HepG2 (cell line): ENCODE data around the gene CECR2. TPM values are rescaled to one million over a fixed set of nuclear protein-coding genes. Genes with fewer than 3 reads are reported as not detected.

Experiments used
- ATAC-seq: fragments of 200-7000 bp; cut with Tn5 transposase; 3 replicates; pipeline ENCODE4 v1.9.1; 2020; ENCODE audit warnings: mild to moderate bottlenecking, moderate library complexity
- BruUV-seq: library from RNA; stranded (reverse); fragments of 400-500 nt; replicated peaks from 2 replicates; lab custom pipeline; 2021; lab: Mats Ljungman, UMichigan
- CTCF ChIA-PET: fragments of 300-600 bp; formaldehyde crosslinking; extraction: SDS; loops from one replicate; lab custom pipeline; 2021; ENCODE audit warnings: low total read pairs, inconsistent platforms, low intra/inter-chr PET ratio; lab: Yijun Ruan, JAX
- POLR2A ChIA-PET: fragments of 350-600 bp; sonication (Branson Sonifier 250); formaldehyde crosslinking; loops from one replicate; lab custom pipeline; 2020; ENCODE audit warnings: antibody characterized with exemption, inconsistent platforms; lab: Yijun Ruan, JAX
- DNase-seq: peaks from one replicate; pipeline ENCODE4 v3.0.0-alpha.2; 2015; ENCODE audit warnings: low spot score
- FAIRE-seq: peaks from 3 replicates; lab custom pipeline; 2011; peaks lifted over from hg19 to GRCh38; lab: Jason Lieb, UNC
- H2AFZ ChIP-seq: one replicate; pipeline ENCODE4 v1.6.1; 2011; ENCODE audit warnings: low read length, inconsistent platforms
- H3K27ac ChIP-seq: fragments of 300-600 bp; 3 replicates; pipeline ENCODE4 v1.8.0; 2011; ENCODE audit warnings: mixed run types, mild to moderate bottlenecking, mixed read lengths, low read length, inconsistent platforms; ENCODE audit not compliant: insufficient read depth; ENCODE audit errors: extremely low read length
- H3K27me3 ChIP-seq, 2 experiments: fragments of 200-600 bp in 1 of 2; 2 replicates in 1 of 2; 3 replicates in 1 of 2; pipeline versions ENCODE4 v1.6.0 to v1.8.0; 2011; ENCODE audit warnings: low read length in 2 of 2, mild to moderate bottlenecking in 2 of 2, moderate library complexity in 2 of 2, inconsistent platforms in 1 of 2; ENCODE audit not compliant: insufficient read depth in 2 of 2, control insufficient read depth in 1 of 2
- H3K36me3 ChIP-seq, 2 experiments: fragments of 200-600 bp in 1 of 2; replicated peaks in 1 of 2; 2 replicates in 1 of 2; 3 replicates in 1 of 2; pipeline versions ENCODE4 v1.5.1 to v1.8.0; 2011; ENCODE audit warnings: low read length in 2 of 2, inconsistent platforms in 1 of 2; ENCODE audit not compliant: insufficient read depth in 2 of 2, control insufficient read depth in 1 of 2
- H3K4me1 ChIP-seq: 2 replicates; pipeline ENCODE4 v1.5.1; 2012; ENCODE audit warnings: low read length, inconsistent platforms; ENCODE audit not compliant: insufficient read depth
- H3K4me2 ChIP-seq: 2 replicates; pipeline ENCODE4 v1.6.0; 2011; ENCODE audit warnings: low read depth, low read length, inconsistent platforms
- H3K4me3 ChIP-seq, 3 experiments: fragments of 200-600 bp in 1 of 3; sonication (generic), shearing (Covaris generic) in 1 of 3; replicated peaks in 1 of 3; 2 replicates each; pipeline ENCODE4 v1.5.1; 2011 to 2016; ENCODE audit warnings: low read length in 3 of 3, inconsistent platforms in 2 of 3, low read depth in 2 of 3, mild to moderate bottlenecking in 2 of 3, control low read depth in 1 of 3, mixed read lengths in 1 of 3; ENCODE audit not compliant: insufficient read depth in 1 of 3
- H3K79me2 ChIP-seq: one replicate; pipeline ENCODE4 v1.6.1; 2011; ENCODE audit warnings: low read length, inconsistent platforms; ENCODE audit not compliant: insufficient read depth
- H3K9ac ChIP-seq: 2 replicates; pipeline ENCODE4 v1.6.0; 2011; ENCODE audit warnings: mild to moderate bottlenecking, low read depth, low read length, inconsistent platforms; ENCODE audit not compliant: insufficient read depth
- H3K9me3 ChIP-seq: 2 replicates; pipeline ENCODE4 v1.5.1; 2012; ENCODE audit warnings: mild to moderate bottlenecking, low read length
- H4K20me1 ChIP-seq: 2 replicates; pipeline ENCODE4 v1.6.0; 2011; ENCODE audit warnings: inconsistent platforms, mild to moderate bottlenecking, low read length, moderate library complexity; ENCODE audit not compliant: insufficient read depth
- ARNT2 ChIP-seq: sonication (generic); formaldehyde crosslinking; IDR thresholded peaks from 2 replicates; pipeline ENCODE4 v1.8.0; 2022; ENCODE audit warnings: mild to moderate bottlenecking, low read depth, missing genetic modification reagents, moderate library complexity
- SNAI1 ChIP-seq: sonication (generic); formaldehyde crosslinking; IDR thresholded peaks from 2 replicates; pipeline ENCODE4 v1.5.0; 2020; ENCODE audit warnings: mild to moderate bottlenecking, missing genetic modification reagents, borderline replicate concordance
- ZMYM3 ChIP-seq: sonication (generic); formaldehyde crosslinking; IDR thresholded peaks from 2 replicates; pipeline ENCODE4 v1.5.1; 2020; ENCODE audit warnings: mild to moderate bottlenecking, missing genetic modification reagents
- ZNF124 ChIP-seq: sonication (generic); formaldehyde crosslinking; IDR thresholded peaks from 2 replicates; pipeline ENCODE4 v1.4.0; 2020; ENCODE audit warnings: missing genetic modification reagents
- ZNF44 ChIP-seq: sonication (generic); formaldehyde crosslinking; IDR thresholded peaks from 2 replicates; pipeline ENCODE4 v1.5.1; 2020; ENCODE audit warnings: mild to moderate bottlenecking, missing genetic modification reagents
- ZNF740 ChIP-seq: sonication (generic); formaldehyde crosslinking; IDR thresholded peaks from 2 replicates; pipeline ENCODE4 v1.4.0; 2020; ENCODE audit warnings: missing genetic modification reagents
- ZNF775 ChIP-seq: sonication (generic); formaldehyde crosslinking; IDR thresholded peaks from 2 replicates; pipeline ENCODE4 v1.4.0; 2020; ENCODE audit warnings: missing genetic modification reagents, mild to moderate bottlenecking, moderate library complexity, borderline replicate concordance
- WGBS: methylation state at CpG from one replicate; pipeline ENCODE4 v1.1.6; 2017; ENCODE audit warnings: low lambda C conversion rate; 5-methylcytosine and 5-hydroxymethylcytosine counted together
- in situ Hi-C: cut with HindIII; loops from 2 replicates; pipeline ENCODE4 v1.10.0; 2017; ENCODE audit warnings: low pct_unique_long_range_greater_than_20kb; ENCODE audit not compliant: extremely low pct_ligation_motif_present
- intact Hi-C: fragments of 100-400 bp; cut with micrococcal nuclease; formaldehyde crosslinking; loops from one replicate; pipeline ENCODE4 v1.10.0; 2022; ENCODE audit not compliant: unreplicated experiment
- polyA plus RNA-seq, 8 experiments: library from polyadenylated mRNA; depleted of rRNA in 3 of 8; stranded (reverse) in 7 of 8; unstranded in 1 of 8; fragments of >200 nt; fragmentation: Illumina TruSeq in 4 of 8; extraction: Trizol in 4 of 8; gene quantifications; 2 replicates each; pipeline versions ENCODE4 v1.2.1 to v1.2.3, GENCODE V29; 2011 to 2016; ENCODE audit warnings: low read depth in 4 of 8, missing spikeins in 1 of 8, mixed read lengths in 1 of 8; ENCODE audit not compliant: insufficient read depth in 1 of 8
- total RNA-seq, 5 experiments: library from RNA; depleted of rRNA; stranded (reverse); fragments of >200 nt; fragmentation: Illumina TruSeq; extraction: Trizol; gene quantifications; 2 replicates each; pipeline ENCODE4 v1.2.3, GENCODE V29; 2016; ENCODE audit warnings: low read depth in 1 of 5
- TF ChIP-seq, protein P1 (sequence below): sonication (generic); formaldehyde crosslinking; IDR thresholded peaks from 2 replicates; pipeline ENCODE4 v1.5.0; 2020; ENCODE audit warnings: mild to moderate bottlenecking, missing genetic modification reagents
- TF ChIP-seq, protein P2 (sequence below): IDR thresholded peaks from 2 replicates; pipeline ENCODE4 v1.6.1; 2016; ENCODE audit warnings: mild to moderate bottlenecking
- TF ChIP-seq, protein P3 (sequence below): IDR thresholded peaks from 2 replicates; pipeline ENCODE4 v1.6.1; 2016; ENCODE audit warnings: low read depth, borderline replicate concordance

CECR2 gene
- total and polyA plus RNA-seq, 2 of the 13 experiments (the other 11 are each of a cell fraction or from before 2014, with no cell fraction given) = not detected

GRCh38 chr22:17493419-17493981 lies 124.2 kb downstream of the CECR2 start:
- ATAC-seq (no peak), FAIRE-seq (no peak), DNase-seq (no peak)
- TF ChIP-seq, protein P1, sequence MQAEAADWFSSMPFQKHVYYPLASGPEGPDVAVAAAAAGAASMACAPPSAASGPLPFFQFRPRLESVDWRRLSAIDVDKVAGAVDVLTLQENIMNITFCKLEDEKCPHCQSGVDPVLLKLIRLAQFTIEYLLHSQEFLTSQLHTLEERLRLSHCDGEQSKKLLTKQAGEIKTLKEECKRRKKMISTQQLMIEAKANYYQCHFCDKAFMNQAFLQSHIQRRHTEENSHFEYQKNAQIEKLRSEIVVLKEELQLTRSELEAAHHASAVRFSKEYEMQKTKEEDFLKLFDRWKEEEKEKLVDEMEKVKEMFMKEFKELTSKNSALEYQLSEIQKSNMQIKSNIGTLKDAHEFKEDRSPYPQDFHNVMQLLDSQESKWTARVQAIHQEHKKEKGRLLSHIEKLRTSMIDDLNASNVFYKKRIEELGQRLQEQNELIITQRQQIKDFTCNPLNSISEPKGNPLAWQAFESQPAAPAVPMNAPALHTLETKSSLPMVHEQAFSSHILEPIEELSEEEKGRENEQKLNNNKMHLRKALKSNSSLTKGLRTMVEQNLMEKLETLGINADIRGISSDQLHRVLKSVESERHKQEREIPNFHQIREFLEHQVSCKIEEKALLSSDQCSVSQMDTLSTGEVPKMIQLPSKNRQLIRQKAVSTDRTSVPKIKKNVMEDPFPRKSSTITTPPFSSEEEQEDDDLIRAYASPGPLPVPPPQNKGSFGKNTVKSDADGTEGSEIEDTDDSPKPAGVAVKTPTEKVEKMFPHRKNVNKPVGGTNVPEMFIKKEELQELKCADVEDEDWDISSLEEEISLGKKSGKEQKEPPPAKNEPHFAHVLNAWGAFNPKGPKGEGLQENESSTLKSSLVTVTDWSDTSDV = no peak
- no peaks in the 10 kb centered on the region for H3K79me2 ChIP-seq
- BruUV-seq = no TSS peak
- no peak overlapping the region for H3K4me3 ChIP-seq
- ChIA-PET CTCF (no interaction called here), POLR2A (no interaction called here)
- H4K20me1 ChIP-seq = no peaks in the 10 kb centered on the region
- H3K9ac ChIP-seq = no peak overlapping the region
- no peak overlapping the region for H3K4me2 ChIP-seq
- no peaks in the 10 kb centered on the region for H3K4me1 ChIP-seq
- H3K27ac ChIP-seq = no peak overlapping the region
- no peaks in the 10 kb centered on the region for H3K9me3 ChIP-seq
- no peak overlapping the region for H2AFZ ChIP-seq
- no peaks in the 10 kb centered on the region for H3K36me3 ChIP-seq
- in situ Hi-C loops (no loop called here), intact Hi-C loops (no loop called here)
- WGBS = 76% methylated on average over 3 of the region's 3 CpGs
- peaks cover 0 to 23% of the 10 kb centered on the region in 2 experiments; a peak in 4 of 5 replicates for H3K27me3 ChIP-seq

DNA sequence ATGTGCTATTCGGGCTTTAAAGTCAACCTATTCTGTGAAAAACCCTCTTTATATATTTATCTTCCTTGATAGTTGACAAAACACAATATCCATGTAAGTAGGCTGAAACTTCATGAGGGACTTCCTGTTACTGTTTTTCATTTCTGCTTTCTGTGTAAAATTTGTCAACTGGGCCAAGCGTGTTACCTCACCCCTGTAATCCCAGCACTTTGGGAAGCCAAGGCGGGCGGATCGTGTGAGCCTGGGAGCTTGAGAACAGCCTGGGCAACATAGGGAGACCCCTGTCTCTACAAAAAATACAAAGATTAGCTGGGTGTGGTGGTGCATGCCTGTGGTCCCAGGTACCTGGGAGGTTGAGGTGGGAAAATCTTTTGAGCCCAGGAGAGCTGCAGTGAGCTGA lies 127.6 kb downstream of the CECR2 start:
- ChIA-PET CTCF (no interaction called here), POLR2A (no interaction called here)
- Histone ChIP-seq H3K9me3 (no peaks in the 10 kb centered on the region), H2AFZ (no peak overlapping the region), H4K20me1 (no peaks in the 10 kb centered on the region), H3K4me1 (no peaks in the 10 kb centered on the region), H3K27me3 (peaks cover 0 to 29% of the 10 kb centered on the region in 2 experiments; a peak in 4 of 5 replicates), H3K4me3 (no peak overlapping the region), H3K4me2 (no peak overlapping the region), H3K79me2 (no peaks in the 10 kb centered on the region), H3K27ac (no peak overlapping the region), H3K36me3 (no peaks in the 10 kb centered on the region), H3K9ac (no peak overlapping the region)
- DNase-seq (no peak), ATAC-seq (no peak), FAIRE-seq (no peak)
- no TSS peak for BruUV-seq
- intact Hi-C loops = no loop called here
- WGBS = 59% methylated on average over 5 of the region's 5 CpGs
- in situ Hi-C loops = no loop called here
- TF ChIP-seq ZNF740 (CRISPR knock-in tag) = no peak
- TF ChIP-seq ZNF775 (CRISPR knock-in tag) = no peak
- TF ChIP-seq ZNF44 (CRISPR knock-in tag) = no peak
- TF ChIP-seq, protein P2, sequence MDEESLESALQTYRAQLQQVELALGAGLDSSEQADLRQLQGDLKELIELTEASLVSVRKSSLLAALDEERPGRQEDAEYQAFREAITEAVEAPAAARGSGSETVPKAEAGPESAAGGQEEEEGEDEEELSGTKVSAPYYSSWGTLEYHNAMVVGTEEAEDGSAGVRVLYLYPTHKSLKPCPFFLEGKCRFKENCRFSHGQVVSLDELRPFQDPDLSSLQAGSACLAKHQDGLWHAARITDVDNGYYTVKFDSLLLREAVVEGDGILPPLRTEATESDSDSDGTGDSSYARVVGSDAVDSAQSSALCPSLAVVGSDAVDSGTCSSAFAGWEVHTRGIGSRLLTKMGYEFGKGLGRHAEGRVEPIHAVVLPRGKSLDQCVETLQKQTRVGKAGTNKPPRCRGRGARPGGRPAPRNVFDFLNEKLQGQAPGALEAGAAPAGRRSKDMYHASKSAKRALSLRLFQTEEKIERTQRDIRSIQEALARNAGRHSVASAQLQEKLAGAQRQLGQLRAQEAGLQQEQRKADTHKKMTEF (CRISPR knock-in tag) = no peak
- TF ChIP-seq ARNT2 (CRISPR knock-in tag) = no peak
- no peak for TF ChIP-seq ZMYM3 (CRISPR knock-in tag)
- no peak for TF ChIP-seq ZNF124
- no peak for TF ChIP-seq SNAI1
- TF ChIP-seq, protein P3, sequence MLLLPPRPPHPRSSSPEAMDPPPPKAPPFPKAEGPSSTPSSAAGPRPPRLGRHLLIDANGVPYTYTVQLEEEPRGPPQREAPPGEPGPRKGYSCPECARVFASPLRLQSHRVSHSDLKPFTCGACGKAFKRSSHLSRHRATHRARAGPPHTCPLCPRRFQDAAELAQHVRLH = no peak
